NCI-H524 (cell line): ENCODE data around the gene AGBL5.

Experiments used
- DNase-seq, 2 experiments: peaks; one replicate each; lab custom pipeline; 2025; lab: John Stamatoyannopoulos, UW

Gene AGBL5

DNA sequence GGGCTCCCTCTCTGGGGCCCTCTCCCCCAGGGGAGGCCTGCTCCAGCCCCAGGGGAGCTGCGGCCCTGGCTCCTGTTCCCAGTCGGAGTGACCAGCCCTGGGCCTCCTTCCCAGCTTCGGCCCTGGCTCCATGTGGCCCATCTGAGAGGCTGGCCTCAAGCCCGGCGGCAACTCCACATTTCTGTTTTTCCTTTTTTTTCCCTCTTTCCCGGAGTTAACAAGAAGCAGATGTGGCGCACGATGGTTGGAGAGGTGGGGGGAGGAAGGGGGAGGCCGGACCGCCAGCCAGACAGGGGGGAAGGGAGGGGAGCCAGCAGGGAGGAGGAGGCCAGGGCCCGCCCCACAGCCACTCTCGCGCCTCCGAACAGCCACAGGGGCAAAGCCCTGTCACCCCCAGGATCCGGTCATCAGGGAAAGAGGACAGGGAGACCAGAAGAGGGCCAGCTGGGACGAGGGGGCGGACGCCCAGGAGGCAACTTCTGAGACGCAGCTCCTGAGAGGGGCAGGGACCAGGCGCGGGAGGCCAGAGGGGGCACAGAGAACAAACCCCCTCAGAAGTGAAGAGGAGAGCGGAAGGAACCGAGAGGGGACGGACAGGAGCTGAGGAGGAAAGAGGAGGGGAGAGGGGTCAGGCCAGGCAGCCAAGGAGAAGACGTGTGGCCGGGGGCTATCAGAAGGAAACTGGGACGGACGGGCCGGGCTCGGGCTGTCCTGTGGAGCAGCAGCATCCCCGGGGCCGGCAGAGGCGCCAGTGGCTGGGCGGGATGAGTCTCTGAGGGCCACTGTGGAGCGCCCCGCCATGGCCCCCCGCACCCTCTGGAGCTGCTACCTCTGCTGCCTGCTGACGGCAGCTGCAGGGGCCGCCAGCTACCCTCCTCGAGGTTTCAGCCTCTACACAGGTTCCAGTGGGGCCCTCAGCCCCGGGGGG is 27.1 kb downstream of the AGBL5 start, which contains the start of gene EMILIN1:
EMILIN1 (plus strand) TSS at position 349 of the 928 bp plus-strand sequence; CDS start at position 800, 451 bp downstream.
- no peak for DNase-seq

DNA sequence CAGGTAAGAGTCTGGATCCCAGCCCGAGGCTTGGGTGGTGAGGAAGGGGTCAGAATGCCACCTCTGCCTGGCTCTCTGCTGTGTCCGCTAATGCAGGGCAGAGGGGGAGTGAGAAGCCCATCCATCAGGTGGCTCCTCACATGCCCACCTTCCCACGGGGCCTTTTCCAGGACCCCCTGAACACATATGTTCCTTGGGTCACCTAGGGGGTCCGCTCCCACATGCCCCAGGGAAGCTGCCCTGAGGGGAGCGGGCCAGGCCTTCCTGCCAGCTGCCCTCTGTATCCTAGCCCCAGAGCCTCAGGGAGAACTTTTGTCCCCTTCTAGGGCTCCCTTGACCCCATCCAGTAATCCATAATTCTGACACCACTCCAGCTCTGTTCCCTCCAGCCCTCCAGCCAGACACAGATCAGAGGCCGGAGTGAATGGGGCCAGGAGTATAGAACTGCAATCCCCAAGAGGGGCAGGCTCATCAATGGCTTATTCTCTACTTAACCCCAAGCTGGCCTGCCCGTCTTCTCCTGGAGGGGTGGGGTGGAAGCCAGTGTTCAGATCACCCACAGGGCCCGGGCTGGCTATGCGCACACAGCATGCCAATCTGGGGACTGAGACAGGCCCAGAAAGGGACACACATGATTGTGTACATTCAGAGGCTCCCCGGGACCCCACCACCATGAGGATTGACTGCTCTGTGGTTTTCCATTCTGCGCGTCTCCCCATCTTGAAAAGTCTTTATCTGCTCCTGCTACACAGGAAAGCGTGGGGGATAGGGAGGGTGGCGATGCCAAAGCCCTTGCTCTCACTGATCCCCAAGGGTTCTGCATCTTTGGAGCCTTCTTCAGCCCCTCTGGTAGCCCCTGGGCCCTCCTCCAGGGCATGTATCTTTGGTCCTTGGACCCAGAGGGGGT is 28.0 kb downstream of the AGBL5 start:
- DNase-seq = no peak

DNA sequence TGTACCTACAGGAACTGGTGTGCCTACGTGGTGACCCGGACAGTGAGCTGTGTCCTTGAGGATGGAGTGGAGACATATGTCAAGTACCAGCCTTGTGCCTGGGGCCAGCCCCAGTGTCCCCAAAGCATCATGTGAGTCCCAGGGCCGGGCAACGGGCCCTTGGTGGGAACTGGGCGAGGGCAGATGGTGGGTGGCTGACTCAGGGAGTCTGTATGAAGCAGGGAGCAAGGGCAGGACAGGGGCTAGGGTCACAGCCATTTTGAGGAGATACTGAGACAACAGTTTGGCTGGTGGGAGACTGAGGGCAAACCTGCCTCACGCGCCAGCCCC is 28.6 kb downstream of the AGBL5 start:
- peak in 1 of 2 experiments; percentile 10 for DNase-seq

DNA sequence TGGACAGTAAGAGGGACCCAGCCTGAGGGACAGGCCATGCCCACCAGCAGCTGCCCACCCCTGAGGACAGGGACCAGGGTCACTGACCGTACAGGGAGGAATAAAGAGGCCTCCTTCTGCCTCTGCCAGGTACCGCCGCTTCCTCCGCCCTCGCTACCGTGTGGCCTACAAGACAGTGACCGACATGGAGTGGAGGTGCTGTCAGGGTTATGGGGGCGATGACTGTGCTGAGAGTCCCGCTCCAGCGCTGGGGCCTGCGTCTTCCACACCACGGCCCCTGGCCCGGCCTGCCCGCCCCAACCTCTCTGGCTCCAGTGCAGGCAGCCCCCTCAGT is 29.1 kb downstream of the AGBL5 start:
- DNase-seq = no peak

DNA sequence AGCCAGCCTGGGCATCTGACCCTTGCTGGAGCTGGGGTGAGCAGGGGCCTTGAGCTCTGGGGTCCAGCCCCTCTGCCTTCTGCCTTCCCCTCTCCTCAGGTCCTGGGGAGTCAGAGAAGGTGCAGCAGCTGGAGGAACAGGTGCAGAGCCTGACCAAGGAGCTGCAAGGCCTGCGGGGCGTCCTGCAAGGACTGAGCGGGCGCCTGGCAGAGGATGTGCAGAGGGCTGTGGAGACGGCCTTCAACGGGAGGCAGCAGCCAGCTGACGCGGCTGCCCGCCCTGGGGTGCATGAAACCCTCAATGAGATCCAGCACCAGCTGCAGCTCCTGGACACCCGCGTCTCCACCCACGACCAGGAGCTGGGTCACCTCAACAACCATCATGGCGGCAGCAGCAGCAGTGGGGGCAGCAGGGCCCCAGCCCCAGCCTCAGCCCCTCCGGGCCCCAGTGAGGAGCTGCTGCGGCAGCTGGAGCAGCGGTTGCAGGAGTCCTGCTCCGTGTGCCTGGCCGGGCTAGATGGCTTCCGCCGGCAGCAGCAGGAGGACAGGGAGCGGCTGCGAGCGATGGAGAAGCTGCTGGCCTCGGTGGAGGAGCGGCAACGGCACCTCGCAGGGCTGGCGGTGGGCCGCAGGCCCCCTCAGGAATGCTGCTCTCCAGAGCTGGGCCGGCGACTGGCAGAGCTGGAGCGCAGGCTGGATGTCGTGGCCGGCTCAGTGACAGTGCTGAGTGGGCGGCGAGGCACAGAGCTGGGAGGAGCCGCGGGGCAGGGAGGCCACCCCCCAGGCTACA is 30.7 kb downstream of the AGBL5 start:
- no peak for DNase-seq

DNA sequence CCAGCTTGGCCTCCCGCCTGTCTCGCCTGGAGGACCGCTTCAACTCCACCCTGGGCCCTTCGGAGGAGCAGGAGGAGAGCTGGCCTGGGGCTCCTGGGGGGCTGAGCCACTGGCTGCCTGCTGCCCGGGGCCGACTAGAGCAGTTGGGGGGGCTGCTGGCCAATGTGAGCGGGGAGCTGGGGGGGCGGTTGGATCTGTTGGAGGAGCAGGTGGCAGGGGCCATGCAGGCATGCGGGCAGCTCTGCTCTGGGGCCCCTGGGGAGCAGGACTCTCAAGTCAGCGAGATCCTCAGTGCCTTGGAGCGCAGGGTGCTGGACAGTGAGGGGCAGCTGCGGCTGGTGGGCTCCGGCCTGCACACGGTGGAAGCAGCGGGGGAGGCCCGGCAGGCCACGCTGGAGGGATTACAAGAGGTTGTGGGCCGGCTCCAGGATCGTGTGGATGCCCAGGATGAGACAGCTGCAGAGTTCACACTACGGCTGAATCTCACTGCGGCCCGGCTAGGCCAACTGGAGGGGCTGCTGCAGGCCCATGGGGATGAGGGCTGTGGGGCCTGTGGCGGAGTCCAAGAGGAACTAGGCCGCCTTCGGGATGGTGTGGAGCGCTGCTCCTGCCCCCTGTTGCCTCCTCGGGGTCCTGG is 31.4 kb downstream of the AGBL5 start:
- no peak for DNase-seq

DNA sequence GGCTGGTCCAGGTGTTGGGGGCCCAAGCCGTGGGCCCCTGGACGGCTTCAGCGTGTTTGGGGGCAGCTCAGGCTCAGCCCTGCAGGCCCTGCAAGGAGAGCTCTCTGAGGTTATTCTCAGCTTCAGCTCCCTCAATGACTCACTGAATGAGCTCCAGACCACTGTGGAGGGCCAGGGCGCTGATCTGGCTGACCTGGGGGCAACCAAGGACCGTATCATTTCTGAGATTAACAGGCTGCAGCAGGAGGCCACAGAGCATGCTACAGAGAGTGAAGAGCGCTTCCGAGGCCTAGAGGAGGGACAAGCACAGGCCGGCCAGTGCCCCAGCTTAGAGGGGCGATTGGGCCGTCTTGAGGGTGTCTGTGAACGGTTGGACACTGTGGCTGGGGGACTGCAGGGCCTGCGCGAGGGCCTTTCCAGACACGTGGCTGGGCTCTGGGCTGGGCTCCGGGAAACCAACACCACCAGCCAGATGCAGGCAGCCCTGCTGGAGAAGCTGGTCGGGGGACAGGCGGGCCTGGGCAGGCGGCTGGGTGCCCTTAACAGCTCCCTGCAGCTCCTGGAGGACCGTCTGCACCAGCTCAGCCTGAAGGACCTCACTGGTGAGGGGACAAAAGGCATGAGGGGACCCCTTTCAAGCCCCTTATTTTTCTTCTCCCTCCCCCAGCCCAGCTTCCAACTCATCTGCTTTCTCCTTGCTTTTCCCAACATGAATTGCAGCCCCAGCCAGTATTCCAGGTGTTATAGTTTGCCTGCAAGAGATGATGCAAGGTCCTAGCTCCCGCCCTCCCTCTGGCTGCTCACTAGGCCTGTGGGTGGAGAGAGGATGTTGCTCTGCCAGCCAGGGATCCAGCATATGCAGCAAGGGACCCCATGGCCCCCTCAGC is 32.2 kb downstream of the AGBL5 start:
- DNase-seq = no peak

DNA sequence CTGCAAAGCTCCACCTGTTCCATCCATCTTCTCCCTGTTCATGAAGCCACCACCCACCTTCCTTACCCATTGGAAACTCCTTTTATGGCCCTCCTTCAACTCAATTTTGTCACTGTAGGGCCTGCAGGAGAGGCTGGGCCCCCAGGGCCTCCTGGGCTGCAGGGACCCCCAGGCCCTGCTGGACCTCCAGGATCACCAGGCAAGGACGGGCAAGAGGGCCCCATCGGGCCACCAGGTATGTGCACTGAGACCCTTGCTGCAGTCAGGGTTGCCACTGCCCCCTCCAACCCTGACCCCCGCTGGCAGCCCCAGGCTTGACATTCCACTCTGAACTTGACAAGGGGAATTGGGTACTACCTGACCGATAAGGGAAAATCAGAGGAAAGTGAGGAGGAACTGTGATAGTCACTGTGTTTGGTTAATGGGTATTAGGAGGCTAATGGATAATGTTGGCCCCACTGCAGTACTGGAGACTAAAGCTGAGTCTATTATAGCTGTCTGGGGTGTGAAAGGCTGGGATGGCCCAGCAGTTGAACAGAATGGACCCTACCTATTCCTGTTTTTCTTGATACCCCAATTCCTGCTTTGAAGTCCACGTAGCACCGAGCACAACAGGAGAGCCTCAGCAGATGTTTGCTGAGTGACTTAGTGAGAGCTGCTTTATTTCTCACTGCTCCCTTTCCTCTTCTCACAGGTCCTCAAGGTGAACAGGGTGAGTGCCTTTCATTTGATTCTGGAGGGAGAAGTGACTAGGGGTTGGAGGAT is 33.0 kb downstream of the AGBL5 start:
- DNase-seq = no peak

DNA sequence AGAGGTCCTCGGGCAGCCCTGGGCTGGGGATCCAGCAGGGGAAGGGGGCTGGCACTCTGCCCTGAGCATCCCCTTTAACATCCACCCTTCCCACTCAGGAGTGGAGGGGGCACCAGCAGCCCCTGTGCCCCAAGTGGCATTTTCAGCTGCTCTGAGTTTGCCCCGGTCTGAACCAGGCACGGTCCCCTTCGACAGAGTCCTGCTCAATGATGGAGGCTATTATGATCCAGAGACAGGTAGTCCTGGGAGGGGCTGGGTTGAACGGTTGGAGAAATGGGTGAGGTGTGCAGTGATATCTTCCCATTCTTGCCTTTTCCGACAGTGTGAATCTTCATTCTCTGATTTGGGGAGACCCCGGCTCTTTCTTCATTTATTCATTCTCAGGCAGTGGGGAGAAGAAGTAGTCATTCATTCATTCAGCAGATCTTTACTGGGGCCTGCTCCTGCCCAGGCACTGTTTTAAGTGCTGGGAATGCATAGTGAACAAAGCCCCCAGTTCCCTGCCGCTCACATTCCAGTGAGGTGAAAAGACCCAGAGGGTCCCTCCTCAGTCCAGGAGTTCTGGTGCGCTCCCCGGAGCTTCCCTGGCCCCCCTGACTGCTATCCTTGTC is 33.7 kb downstream of the AGBL5 start:
- no peak for DNase-seq

DNA sequence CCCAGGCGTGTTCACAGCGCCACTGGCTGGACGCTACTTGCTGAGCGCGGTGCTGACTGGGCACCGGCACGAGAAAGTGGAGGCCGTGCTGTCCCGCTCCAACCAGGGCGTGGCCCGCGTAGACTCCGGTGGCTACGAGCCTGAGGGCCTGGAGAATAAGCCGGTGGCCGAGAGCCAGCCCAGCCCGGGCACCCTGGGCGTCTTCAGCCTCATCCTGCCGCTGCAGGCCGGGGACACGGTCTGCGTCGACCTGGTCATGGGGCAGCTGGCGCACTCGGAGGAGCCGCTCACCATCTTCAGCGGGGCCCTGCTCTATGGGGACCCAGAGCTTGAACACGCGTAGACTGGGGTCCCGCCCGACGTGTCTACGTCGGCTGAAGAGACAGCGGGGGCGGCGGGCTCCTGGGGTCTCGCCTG is 34.2 kb downstream of the AGBL5 start:
- peak; percentile 48 to 73 for DNase-seq

DNA sequence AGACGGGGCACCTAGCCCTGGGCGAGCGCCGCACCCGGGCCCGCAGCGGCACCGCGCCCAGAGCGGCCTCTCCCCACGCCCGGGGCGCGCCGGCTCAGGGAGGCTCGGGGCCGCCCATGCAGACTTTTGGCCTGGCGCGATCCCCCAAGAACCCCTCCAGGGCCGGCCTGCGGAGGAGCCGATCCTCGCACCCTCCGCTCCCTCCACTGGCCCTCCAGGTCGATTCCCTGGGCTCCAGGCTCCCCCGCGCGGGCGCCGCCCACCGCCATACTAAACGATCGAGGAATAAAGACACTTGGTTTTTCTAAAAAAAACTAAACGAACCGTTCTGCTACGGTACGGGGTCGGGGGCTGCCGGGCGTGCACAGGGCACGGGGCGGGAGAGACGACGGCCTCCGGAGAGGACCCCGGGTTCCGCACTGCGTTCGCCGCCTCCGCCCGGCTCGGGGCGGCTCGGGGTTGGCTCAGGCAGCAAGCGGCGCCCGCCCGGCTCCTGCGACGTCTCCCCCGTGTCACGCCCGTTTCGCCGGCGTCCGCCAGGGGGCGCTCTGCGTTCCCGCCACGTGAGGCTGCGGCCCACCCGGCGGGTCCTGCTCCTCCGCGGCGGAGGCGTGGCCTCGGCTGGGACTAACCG is 34.7 kb downstream of the AGBL5 start:
- DNase-seq = peak; percentile 87 to 94

DNA sequence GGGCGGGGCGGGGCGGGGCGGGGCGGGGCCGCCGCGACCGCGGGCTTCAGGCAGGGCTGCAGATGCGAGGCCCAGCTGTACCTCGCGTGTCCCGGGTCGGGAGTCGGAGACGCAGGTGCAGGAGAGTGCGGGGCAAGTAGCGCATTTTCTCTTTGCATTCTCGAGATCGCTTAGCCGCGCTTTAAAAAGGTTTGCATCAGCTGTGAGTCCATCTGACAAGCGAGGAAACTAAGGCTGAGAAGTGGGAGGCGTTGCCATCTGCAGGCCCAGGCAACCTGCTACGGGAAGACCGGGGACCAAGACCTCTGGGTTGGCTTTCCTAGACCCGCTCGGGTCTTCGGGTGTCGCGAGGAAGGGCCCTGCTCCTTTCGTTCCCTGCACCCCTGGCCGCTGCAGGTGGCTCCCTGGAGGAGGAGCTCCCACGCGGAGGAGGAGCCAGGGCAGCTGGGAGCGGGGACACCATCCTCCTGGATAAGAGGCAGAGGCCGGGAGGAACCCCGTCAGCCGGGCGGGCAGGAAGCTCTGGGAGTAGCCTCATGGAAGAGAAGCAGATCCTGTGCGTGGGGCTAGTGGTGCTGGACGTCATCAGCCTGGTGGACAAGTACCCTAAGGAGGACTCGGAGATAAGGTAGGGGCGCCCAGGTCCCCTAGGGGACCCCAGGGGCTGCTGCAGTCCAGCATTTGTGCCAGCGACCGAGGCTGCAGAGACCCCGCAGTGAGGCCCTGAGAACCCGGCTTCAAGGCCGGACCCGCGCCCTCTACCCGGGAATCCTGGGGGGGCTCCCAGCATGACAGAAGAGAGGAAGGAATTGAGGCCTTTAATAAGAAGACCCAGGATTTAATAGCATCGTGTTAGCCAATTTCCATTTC is 35.5 kb downstream of the AGBL5 start, which contains the start of gene KHK:
KHK (plus strand) TSS at position 49 of the 870 bp plus-strand sequence; CDS start at position 537, 488 bp downstream.
- peak in 1 of 2 experiments; percentile 62 for DNase-seq

DNA sequence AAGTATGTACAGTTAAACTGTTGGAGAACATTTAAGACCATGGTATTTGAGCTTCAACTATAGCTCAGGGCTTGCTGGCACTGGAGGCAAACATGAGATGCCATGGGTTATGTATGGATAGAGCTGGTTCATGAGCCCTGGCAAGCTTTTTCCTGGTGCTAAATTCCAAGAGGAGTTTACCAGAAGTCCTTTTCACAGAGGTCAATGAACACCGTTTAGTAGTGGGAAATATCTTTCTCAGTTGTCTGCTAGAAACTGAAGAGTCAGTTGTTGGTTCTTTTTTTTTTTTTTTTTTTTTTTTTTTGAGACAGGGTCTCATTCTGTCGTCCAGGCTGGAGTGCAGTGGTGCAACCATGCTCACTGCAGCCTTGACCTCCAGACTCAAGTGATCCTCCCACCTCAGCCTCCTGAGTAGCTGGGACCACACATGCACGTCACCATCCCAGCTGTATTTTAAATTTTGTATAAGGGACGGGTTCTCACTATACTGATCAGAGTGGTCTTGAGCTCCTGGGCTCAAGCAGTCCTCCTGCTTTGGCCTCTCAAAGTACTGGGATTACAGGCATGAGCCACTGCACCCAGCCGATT is 36.4 kb downstream of the AGBL5 start:
- no peak for DNase-seq

DNA sequence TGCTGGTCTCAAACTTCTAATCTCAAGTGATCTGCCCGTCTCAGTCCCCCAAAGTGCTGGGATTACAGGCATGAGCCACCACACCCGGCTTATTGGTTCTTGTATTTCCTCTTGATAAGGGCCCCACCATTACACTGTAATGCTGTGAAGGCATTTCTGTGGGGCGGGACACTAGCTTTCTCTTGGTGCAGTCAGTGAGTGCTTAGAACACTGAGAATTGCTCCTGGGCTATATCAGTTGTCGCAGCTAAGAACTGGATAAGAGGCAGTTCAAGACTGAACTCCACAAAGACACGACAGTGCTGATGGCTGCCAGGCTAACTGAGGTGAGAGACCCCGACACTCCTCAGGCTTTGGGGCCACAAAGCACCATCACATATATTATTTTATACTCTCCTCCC is 37.2 kb downstream of the AGBL5 start:
- no peak for DNase-seq

DNA sequence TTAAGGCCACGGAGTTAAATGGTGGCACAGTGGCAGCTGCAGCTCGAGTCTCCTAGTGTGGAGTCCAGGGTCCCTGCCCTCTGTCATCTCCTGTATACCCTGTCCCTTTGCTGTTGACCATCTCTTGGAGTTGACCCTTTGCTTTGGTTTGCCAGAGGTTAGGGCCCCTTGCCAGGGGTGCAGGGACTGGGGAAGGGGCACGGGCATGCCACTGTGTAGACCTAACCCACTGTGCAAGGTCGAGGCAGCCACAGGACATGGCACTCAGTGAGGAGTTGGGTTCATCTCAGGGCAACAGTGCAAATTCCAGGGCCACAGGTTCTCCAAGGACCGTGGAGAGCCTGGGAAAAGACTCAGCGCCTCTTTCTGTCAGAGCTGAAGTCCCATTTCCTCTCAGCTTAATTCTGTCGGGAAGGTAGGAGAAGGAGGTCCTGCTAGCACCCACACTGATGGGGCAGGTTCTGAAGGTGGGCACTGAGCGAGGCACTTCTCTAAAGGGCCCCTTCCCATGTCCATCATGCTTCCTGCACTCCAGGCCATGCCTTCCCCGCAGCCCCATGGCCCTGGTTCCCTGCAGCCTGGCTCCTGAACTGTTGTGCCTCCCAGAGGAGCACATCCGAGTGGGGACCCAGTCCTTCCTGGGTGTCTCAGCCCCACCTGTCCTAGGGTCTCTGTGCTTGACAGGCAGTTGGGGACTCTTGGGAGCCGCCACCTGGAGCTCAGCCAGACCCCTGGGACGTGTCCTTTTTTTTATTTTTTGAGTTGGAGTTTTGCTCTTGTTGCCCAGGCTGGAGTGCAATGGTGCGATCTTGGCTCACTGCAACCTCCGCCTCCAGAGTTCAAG is 37.9 kb downstream of the AGBL5 start:
- DNase-seq = no peak
